H9 (cell line): ENCODE measurements around the gene STK32B. TPM values are rescaled to one million over a fixed set of nuclear protein-coding genes. Genes with fewer than 3 reads are reported as not detected.

Source experiments
- DNase-seq: peaks from one replicate; pipeline ENCODE4 v3.0.0-alpha.2; 2017
- H2AFZ ChIP-seq: one replicate; pipeline ENCODE4 v1.6.1; 2013; ENCODE audit warnings: mild to moderate bottlenecking, low read length, control low read depth, moderate library complexity
- H2AK5ac ChIP-seq: 2 replicates; pipeline ENCODE4 v1.6.1; 2013; ENCODE audit warnings: low read length, control low read depth, mixed read lengths; ENCODE audit not compliant: insufficient read length
- H2BK120ac ChIP-seq: one replicate; pipeline ENCODE4 v1.6.1; 2013; ENCODE audit warnings: low read depth, mild to moderate bottlenecking, low read length, control low read depth, inconsistent platforms; ENCODE audit not compliant: poor library complexity, severe bottlenecking
- H2BK12ac ChIP-seq: 2 replicates; pipeline ENCODE4 v1.6.1; 2013; ENCODE audit warnings: low read length, control low read depth, mixed read lengths, low read depth; ENCODE audit not compliant: insufficient read length
- H2BK15ac ChIP-seq: 2 replicates; pipeline ENCODE4 v1.6.1; 2013; ENCODE audit warnings: low read depth, low read length, control low read depth
- H2BK20ac ChIP-seq: one replicate; pipeline ENCODE4 v1.6.1; 2013; ENCODE audit warnings: low read depth, mild to moderate bottlenecking, low read length, control low read depth, inconsistent platforms; ENCODE audit not compliant: poor library complexity, severe bottlenecking
- H2BK5ac ChIP-seq: 2 replicates; pipeline ENCODE4 v1.6.1; 2013; ENCODE audit warnings: low read length, control low read depth, mixed read lengths; ENCODE audit not compliant: insufficient read length
- H3K14ac ChIP-seq: 2 replicates; pipeline ENCODE4 v1.6.1; 2013; ENCODE audit warnings: low read length, control low read depth; ENCODE audit not compliant: insufficient read depth
- H3K18ac ChIP-seq: 2 replicates; pipeline ENCODE4 v1.6.1; 2013; ENCODE audit warnings: low read depth, mild to moderate bottlenecking, mixed read lengths, low read length, control low read depth; ENCODE audit not compliant: insufficient read length
- H3K23ac ChIP-seq: 2 replicates; pipeline ENCODE4 v1.6.1; 2013; ENCODE audit warnings: low read length, control low read depth, mixed read lengths, low read depth; ENCODE audit not compliant: insufficient read length
- H3K23me2 ChIP-seq: 2 replicates; pipeline ENCODE4 v1.6.1; 2013; ENCODE audit warnings: low read depth, mild to moderate bottlenecking, mixed read lengths, low read length, control low read depth; ENCODE audit not compliant: insufficient read length, poor library complexity, severe bottlenecking
- H3K27ac ChIP-seq: 2 replicates; pipeline ENCODE4 v1.5.1; 2013; ENCODE audit warnings: low read length, control low read depth, mixed read lengths, low read depth; ENCODE audit not compliant: insufficient read length
- H3K27me3 ChIP-seq: 2 replicates; pipeline ENCODE4 v1.6.1; 2013; ENCODE audit warnings: low read length, control low read depth, inconsistent platforms; ENCODE audit not compliant: insufficient read depth
- H3K4ac ChIP-seq: 2 replicates; pipeline ENCODE4 v1.6.1; 2013; ENCODE audit warnings: low read depth, mild to moderate bottlenecking, control low read depth, inconsistent platforms, low read length, moderate library complexity
- H3K4me1 ChIP-seq: 2 replicates; pipeline ENCODE4 v1.6.1; 2013; ENCODE audit warnings: low read length, control low read depth, inconsistent platforms; ENCODE audit not compliant: insufficient read depth
- H3K4me2 ChIP-seq: 2 replicates; pipeline ENCODE4 v1.6.1; 2013; ENCODE audit warnings: low read length, control low read depth, mixed read lengths; ENCODE audit not compliant: insufficient read length, insufficient read depth
- H3K56ac ChIP-seq: 2 replicates; pipeline ENCODE4 v1.6.1; 2013; ENCODE audit warnings: low read depth, mild to moderate bottlenecking, mixed read lengths, low read length, control low read depth; ENCODE audit not compliant: insufficient read length
- H3K79me1 ChIP-seq: 2 replicates; pipeline ENCODE4 v1.6.1; 2013; ENCODE audit warnings: low read depth, mild to moderate bottlenecking, moderate library complexity, low read length, control low read depth, inconsistent platforms; ENCODE audit not compliant: insufficient read depth, poor library complexity, severe bottlenecking
- H3K79me2 ChIP-seq: 2 replicates; pipeline ENCODE4 v1.6.1; 2013; ENCODE audit warnings: low read length, control low read depth, inconsistent platforms; ENCODE audit not compliant: insufficient read depth
- H3K9ac ChIP-seq: 2 replicates; pipeline ENCODE4 v1.6.1; 2013; ENCODE audit warnings: low read length, control low read depth, mixed read lengths; ENCODE audit not compliant: insufficient read length; ENCODE audit errors: extremely low read depth
- H3K9me3 ChIP-seq: one replicate; pipeline ENCODE4 v1.6.1; 2013; ENCODE audit warnings: low read depth, low read length, inconsistent platforms; ENCODE audit not compliant: control insufficient read depth
- H3T11ph ChIP-seq: one replicate; pipeline ENCODE4 v1.6.1; 2013; ENCODE audit warnings: mild to moderate bottlenecking, low read length, control low read depth, inconsistent platforms
- H4K20me1 ChIP-seq: one replicate; pipeline ENCODE4 v1.6.1; 2013; ENCODE audit not compliant: control insufficient read depth, insufficient read length, insufficient read depth
- H4K5ac ChIP-seq: 2 replicates; pipeline ENCODE4 v1.6.1; 2013; ENCODE audit warnings: low read depth, mild to moderate bottlenecking, mixed read lengths, low read length, control low read depth; ENCODE audit not compliant: insufficient read length
- H4K8ac ChIP-seq: replicated peaks from 2 replicates; pipeline ENCODE4 v1.6.1; 2013; ENCODE audit warnings: low read length, control low read depth, mixed read lengths, low read depth; ENCODE audit not compliant: insufficient read length
- H4K91ac ChIP-seq: 2 replicates; pipeline ENCODE4 v1.6.1; 2013; ENCODE audit warnings: low read depth, mild to moderate bottlenecking, moderate library complexity, mixed read lengths, low read length, control low read depth; ENCODE audit not compliant: insufficient read length
- H3K27ac Mint-ChIP-seq, 3 experiments: 2 replicates in 2 of 3; 3 replicates in 1 of 3; pipeline ENCODE4 v1.8.0; 2020 to 2021; ENCODE audit warnings: mixed read lengths in 3 of 3, mild to moderate bottlenecking in 1 of 3, moderate library complexity in 1 of 3
- H3K27me3 Mint-ChIP-seq: 2 replicates; pipeline ENCODE4 v1.8.0; 2021; ENCODE audit warnings: low read depth, mild to moderate bottlenecking, moderate library complexity, mixed read lengths
- H3K36me3 Mint-ChIP-seq, 3 experiments: 2 replicates in 2 of 3; 3 replicates in 1 of 3; pipeline ENCODE4 v1.8.0; 2020 to 2021; ENCODE audit warnings: low read depth in 3 of 3, mixed read lengths in 3 of 3; ENCODE audit not compliant: insufficient read depth in 1 of 3
- H3K4me1 Mint-ChIP-seq, 2 experiments: 2 replicates each; pipeline ENCODE4 v1.8.0; 2020; ENCODE audit warnings: mixed read lengths in 2 of 2
- H3K4me3 Mint-ChIP-seq, 2 experiments: 2 replicates in 1 of 2; 3 replicates in 1 of 2; pipeline ENCODE4 v1.8.0; 2020 to 2021; ENCODE audit warnings: mild to moderate bottlenecking in 2 of 2, mixed read lengths in 2 of 2, moderate library complexity in 1 of 2
- H3K9me3 Mint-ChIP-seq, 2 experiments: 2 replicates in 1 of 2; 3 replicates in 1 of 2; pipeline ENCODE4 v1.8.0; 2020; ENCODE audit warnings: mild to moderate bottlenecking in 2 of 2, mixed read lengths in 2 of 2, moderate library complexity in 1 of 2
- WGBS: extraction: QIAGEN DNeasy Blood & Tissue Kit; methylation state at CpG from one replicate; pipeline ENCODE4 v1.1.7; 2013; ENCODE audit warnings: missing lambda C conversion rate, low lambda C conversion rate, mixed read lengths; ENCODE audit not compliant: insufficient read length; ENCODE audit errors: extremely low coverage; 5-methylcytosine and 5-hydroxymethylcytosine counted together
- total RNA-seq: library from RNA; stranded (reverse); gene quantifications from 2 replicates; pipeline ENCODE4 v1.2.1, GENCODE V29; 2021
- TF ChIP-seq, protein P1 (sequence below): fragments of 200-600 bp; sonication (generic); conservative IDR thresholded peaks from 3 replicates; pipeline ENCODE4 v1.8.0; 2021; ENCODE audit warnings: antibody characterized with exemption, mild to moderate bottlenecking

Gene STK32B
- total RNA-seq, 1 experiment from 2014 or later = 1.0 TPM

DNA sequence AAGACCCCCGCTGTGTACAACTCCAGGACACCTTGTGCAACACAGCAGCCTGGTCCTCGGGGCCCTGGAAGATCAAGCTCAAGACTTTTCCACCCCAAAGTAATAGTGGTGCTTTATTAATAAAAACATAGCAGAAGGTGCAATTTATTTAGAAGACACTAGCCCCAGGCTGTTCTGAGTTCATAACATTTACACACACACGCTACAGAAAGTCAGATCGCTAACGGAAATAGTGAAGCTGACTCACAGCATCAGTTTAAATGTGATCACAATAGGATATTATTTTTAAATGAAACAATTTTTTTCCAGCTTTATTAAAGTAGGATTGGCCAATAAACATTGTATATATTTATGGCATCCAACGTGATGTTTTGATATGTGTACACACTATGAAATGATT lies 141.0 kb downstream of the STK32B start:
- TF ChIP-seq, protein P1, sequence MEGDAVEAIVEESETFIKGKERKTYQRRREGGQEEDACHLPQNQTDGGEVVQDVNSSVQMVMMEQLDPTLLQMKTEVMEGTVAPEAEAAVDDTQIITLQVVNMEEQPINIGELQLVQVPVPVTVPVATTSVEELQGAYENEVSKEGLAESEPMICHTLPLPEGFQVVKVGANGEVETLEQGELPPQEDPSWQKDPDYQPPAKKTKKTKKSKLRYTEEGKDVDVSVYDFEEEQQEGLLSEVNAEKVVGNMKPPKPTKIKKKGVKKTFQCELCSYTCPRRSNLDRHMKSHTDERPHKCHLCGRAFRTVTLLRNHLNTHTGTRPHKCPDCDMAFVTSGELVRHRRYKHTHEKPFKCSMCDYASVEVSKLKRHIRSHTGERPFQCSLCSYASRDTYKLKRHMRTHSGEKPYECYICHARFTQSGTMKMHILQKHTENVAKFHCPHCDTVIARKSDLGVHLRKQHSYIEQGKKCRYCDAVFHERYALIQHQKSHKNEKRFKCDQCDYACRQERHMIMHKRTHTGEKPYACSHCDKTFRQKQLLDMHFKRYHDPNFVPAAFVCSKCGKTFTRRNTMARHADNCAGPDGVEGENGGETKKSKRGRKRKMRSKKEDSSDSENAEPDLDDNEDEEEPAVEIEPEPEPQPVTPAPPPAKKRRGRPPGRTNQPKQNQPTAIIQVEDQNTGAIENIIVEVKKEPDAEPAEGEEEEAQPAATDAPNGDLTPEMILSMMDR = no peak
- Histone ChIP-seq H3K4ac (no peak overlapping the region), H2BK5ac (no peak overlapping the region), H3K9ac (no peak overlapping the region), H3K4me1 (no peaks in the 10 kb centered on the region), H4K20me1 (no peaks in the 10 kb centered on the region), H4K91ac (no peak overlapping the region), H3K27ac (no peak overlapping the region), H2AK5ac (no peak overlapping the region), H3K4me2 (no peak overlapping the region), H4K8ac (no peak overlapping the region), H2AFZ (no peak overlapping the region), H3K56ac (no peak overlapping the region), H3K14ac (no peak overlapping the region), H3K79me2 (no peaks in the 10 kb centered on the region), H2BK20ac (no peak overlapping the region), H3K27me3 (no peaks in the 10 kb centered on the region), H2BK15ac (no peak overlapping the region), H3K23me2 (no peaks in the 10 kb centered on the region), H3K18ac (no peak overlapping the region), H3K9me3 (no peaks in the 10 kb centered on the region), H4K5ac (no peak overlapping the region), H3T11ph (no peak overlapping the region), H2BK120ac (no peak overlapping the region), H3K23ac (no peak overlapping the region), H2BK12ac (no peak overlapping the region), H3K79me1 (no peaks in the 10 kb centered on the region)
- Mint-ChIP-seq H3K4me1 (peaks cover 2 to 5% of the 10 kb centered on the region in 2 experiments; a peak in 1 of 4 replicates), H3K36me3 (no peaks in the 10 kb centered on the region; a peak in 1 of 7 replicates), H3K27ac (no peak overlapping the region), H3K4me3 (no peak overlapping the region), H3K27me3 (peaks cover 7% of the 10 kb centered on the region; the same call in 1 of the 2 replicates), H3K9me3 (no peaks in the 10 kb centered on the region)
- no CpG with 5 or more reads among the region's 6 CpGs for WGBS
- no peak for DNase-seq
